A673 (cell line): ENCODE data around the gene OASL.

Experiments
- EZH2 ChIP-seq: fragments of 200-600 bp; sonication (generic); IDR thresholded peaks from 2 replicates; pipeline ENCODE4 v1.6.1; 2017; ENCODE audit warnings: borderline replicate concordance, low read depth, mild to moderate bottlenecking, mixed read lengths, antibody characterized with exemption, low read length; ENCODE audit not compliant: poor library complexity, severe bottlenecking
- TF ChIP-seq, protein P1 (sequence below): fragments of 300-800, 200-600 bp; sonication (generic); conservative IDR thresholded peaks from 2 replicates; pipeline ENCODE4 v1.5.1; 2017; ENCODE audit warnings: low read depth, mild to moderate bottlenecking, antibody characterized with exemption, low read length, moderate library complexity, mixed read lengths

DNA sequence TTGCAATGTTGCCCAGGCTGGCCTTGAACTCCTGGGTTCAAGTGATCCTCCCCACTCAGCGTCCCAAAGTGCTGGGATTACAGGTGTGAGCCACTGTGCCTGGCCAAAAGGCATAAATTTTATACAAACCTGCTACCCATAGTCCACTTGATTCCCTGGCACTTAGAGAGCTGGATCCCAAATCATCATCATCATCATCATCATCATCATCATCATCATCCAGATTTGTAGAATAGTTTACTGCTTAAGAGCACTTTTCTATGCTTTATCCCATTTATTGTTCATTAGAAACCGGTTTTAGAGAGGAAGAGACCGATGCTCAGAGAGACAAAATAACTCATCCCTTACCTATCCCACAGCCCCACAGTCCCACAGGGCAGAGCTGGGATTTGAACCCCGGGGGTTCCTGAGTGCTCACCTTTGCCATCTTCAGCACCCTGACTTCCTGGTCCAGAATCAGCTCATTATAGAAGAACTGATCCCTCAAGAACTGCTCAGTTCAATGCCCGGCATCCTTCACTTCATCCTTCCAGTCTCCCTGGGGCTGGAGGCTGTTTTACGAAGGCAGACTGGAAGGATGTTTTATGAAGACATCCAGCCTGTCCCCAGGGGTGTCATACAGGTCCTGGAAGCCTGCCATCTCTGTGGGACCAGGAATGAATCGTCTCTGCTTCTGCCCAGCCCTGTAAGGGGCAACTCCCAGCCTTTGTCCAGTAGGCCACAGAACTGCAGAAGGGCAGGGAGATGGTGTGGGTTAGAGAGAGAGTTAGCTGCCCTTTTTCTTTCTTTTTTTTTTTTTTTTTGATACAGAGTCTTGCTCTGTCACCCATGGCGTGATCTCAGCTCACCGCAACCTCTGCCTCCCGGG lies 20.2 kb upstream of the OASL start:
- TF ChIP-seq, protein P1, sequence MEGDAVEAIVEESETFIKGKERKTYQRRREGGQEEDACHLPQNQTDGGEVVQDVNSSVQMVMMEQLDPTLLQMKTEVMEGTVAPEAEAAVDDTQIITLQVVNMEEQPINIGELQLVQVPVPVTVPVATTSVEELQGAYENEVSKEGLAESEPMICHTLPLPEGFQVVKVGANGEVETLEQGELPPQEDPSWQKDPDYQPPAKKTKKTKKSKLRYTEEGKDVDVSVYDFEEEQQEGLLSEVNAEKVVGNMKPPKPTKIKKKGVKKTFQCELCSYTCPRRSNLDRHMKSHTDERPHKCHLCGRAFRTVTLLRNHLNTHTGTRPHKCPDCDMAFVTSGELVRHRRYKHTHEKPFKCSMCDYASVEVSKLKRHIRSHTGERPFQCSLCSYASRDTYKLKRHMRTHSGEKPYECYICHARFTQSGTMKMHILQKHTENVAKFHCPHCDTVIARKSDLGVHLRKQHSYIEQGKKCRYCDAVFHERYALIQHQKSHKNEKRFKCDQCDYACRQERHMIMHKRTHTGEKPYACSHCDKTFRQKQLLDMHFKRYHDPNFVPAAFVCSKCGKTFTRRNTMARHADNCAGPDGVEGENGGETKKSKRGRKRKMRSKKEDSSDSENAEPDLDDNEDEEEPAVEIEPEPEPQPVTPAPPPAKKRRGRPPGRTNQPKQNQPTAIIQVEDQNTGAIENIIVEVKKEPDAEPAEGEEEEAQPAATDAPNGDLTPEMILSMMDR: no peak
- no peak for TF ChIP-seq EZH2
